ENCODE measurements around the gene FAH.

DNA sequence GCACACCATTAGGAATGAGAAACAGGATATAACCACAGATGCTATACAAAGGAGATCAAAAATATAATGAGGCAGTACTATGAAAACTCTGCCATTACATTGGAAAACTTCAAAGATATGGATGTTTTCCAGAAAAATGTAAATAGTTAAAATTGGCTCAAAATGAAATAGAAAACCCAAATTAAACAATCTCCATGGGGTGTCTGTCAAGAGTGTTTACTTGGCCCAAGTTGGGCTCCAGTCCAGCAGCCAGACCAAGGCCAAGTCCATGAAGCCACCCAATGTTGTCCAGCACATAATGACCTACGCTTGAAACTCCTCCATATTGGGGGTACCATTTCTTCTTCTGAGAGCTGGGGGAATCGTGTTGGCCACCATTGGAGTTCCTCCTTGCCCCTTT lies 62.1 kb downstream of the FAH start:
- TF ChIP-seq CTCF (IDR thresholded peaks at IDR 0.05; ENCODE audit: extremely low read depth in 1 of 2, insufficient read depth in 1 of 2, low read depth in 1 of 2, low read length in 2 of 2) = no peak
- TF ChIP-seq POLR2A (IDR thresholded peaks at IDR 0.05; ENCODE audit: low read depth, low read length) = no peak

All from endothelial cell of umbilical vein (primary cell).